ENCODE results near the gene NDUFV2.
"Not testable (repeated sequence)": the region's sequence is repeated elsewhere in the genome, so short reads cannot be mapped to it uniquely, and the experiment has no call there.

The NDUFV2 gene

GRCh38 chr18:9164149-9164548, 61.6 kb downstream of the NDUFV2 start:
- H4K8ac ChIP-seq (ENCODE audit: low read depth, low read length); H3K27ac ChIP-seq (replicated peaks; ENCODE audit: low read length); H2BK5ac ChIP-seq (ENCODE audit: low read length); H3K4me3 ChIP-seq (ENCODE audit: low read length in 2 of 2); H3K18ac ChIP-seq (ENCODE audit: low read length); H3K4ac ChIP-seq (ENCODE audit: low read length); DNase-seq (ENCODE audit: low spot score); H2AK5ac ChIP-seq (ENCODE audit: low read depth, low read length); H3K9ac ChIP-seq (ENCODE audit: low read depth, low read length, poor library complexity); H2AFZ ChIP-seq (ENCODE audit: low read length); H2BK15ac ChIP-seq (ENCODE audit: low read length); H3K27me3 ChIP-seq (ENCODE audit: control insufficient read depth in 3 of 3, insufficient read depth in 3 of 3, low read depth in 1 of 3, low read length in 3 of 3); H3K23ac ChIP-seq (ENCODE audit: low read depth, low read length, poor library complexity); H2BK12ac ChIP-seq (ENCODE audit: low read length); H3K4me1 ChIP-seq (ENCODE audit: control insufficient read depth in 2 of 2, insufficient read depth in 1 of 2, low read depth in 1 of 2, low read length in 2 of 2); H3K14ac ChIP-seq (ENCODE audit: low read length); H4K91ac ChIP-seq (ENCODE audit: low read depth, low read length, poor library complexity); H3K36me3 ChIP-seq (replicated peaks in 1 of 2; ENCODE audit: control insufficient read depth in 2 of 2, insufficient read depth in 2 of 2, low read length in 2 of 2); H3K79me1 ChIP-seq (ENCODE audit: low read depth, low read length); H3K4me2 ChIP-seq (ENCODE audit: insufficient read depth, low read length, poor library complexity, severe bottlenecking); H2BK120ac ChIP-seq (ENCODE audit: low read depth, low read length): not testable (repeated sequence)
- peaks cover 0 to 24% of the 10 kb centered on the region in 2 donors for H3K9me3 ChIP-seq (replicated peaks in 1 of 2; ENCODE audit: control insufficient read depth in 2 of 2, insufficient read depth in 1 of 2, low read depth in 1 of 2, low read length in 2 of 2)

DNA sequence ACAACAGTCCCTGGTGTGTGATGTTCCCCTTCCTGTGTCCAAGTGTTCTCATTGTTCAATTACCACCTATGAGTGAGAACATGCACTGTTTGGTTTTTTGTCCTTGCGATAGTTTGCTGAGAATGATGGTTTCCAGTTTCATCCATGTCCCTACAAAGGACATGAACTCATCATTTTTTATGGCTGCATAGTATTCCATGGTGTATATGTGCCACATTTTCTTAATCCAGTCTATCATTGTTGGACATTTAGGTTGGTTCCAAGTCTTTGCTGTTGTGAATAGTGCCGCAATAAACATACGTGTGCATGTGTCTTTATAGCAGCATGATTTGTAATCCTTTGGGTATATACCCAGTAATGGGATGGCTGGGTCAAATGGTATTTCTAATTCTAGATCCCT, 63.4 kb downstream of the NDUFV2 start:
- H3K14ac ChIP-seq (ENCODE audit: low read length); H3K4me1 ChIP-seq (ENCODE audit: control insufficient read depth in 2 of 2, insufficient read depth in 1 of 2, low read depth in 1 of 2, low read length in 2 of 2); H3K9ac ChIP-seq (ENCODE audit: low read depth, low read length, poor library complexity); H3K79me1 ChIP-seq (ENCODE audit: low read depth, low read length); H2AK5ac ChIP-seq (ENCODE audit: low read depth, low read length); H3K36me3 ChIP-seq (replicated peaks in 1 of 2; ENCODE audit: control insufficient read depth in 2 of 2, insufficient read depth in 2 of 2, low read length in 2 of 2); H4K8ac ChIP-seq (ENCODE audit: low read depth, low read length); H3K4me3 ChIP-seq (ENCODE audit: low read length in 2 of 2); H3K4ac ChIP-seq (ENCODE audit: low read length); H3K23ac ChIP-seq (ENCODE audit: low read depth, low read length, poor library complexity); H4K91ac ChIP-seq (ENCODE audit: low read depth, low read length, poor library complexity); H2AFZ ChIP-seq (ENCODE audit: low read length); DNase-seq (ENCODE audit: low spot score); H3K27me3 ChIP-seq (ENCODE audit: control insufficient read depth in 3 of 3, insufficient read depth in 3 of 3, low read depth in 1 of 3, low read length in 3 of 3); H3K18ac ChIP-seq (ENCODE audit: low read length); H2BK5ac ChIP-seq (ENCODE audit: low read length); H3K4me2 ChIP-seq (ENCODE audit: insufficient read depth, low read length, poor library complexity, severe bottlenecking); H3K27ac ChIP-seq (replicated peaks; ENCODE audit: low read length); H2BK120ac ChIP-seq (ENCODE audit: low read depth, low read length); H2BK12ac ChIP-seq (ENCODE audit: low read length); H2BK15ac ChIP-seq (ENCODE audit: low read length): not testable (repeated sequence)
- no CpG with 5 or more reads among the region's 3 CpGs for WGBS, 2 donors (ENCODE audit: extremely low coverage in 2 of 2, insufficient read length in 2 of 2, insufficient replicate concordance in 1 of 2)
- H3K9me3 ChIP-seq (replicated peaks in 1 of 2; ENCODE audit: control insufficient read depth in 2 of 2, insufficient read depth in 1 of 2, low read depth in 1 of 2, low read length in 2 of 2): peaks cover 0 to 24% of the 10 kb centered on the region in 2 donors

DNA sequence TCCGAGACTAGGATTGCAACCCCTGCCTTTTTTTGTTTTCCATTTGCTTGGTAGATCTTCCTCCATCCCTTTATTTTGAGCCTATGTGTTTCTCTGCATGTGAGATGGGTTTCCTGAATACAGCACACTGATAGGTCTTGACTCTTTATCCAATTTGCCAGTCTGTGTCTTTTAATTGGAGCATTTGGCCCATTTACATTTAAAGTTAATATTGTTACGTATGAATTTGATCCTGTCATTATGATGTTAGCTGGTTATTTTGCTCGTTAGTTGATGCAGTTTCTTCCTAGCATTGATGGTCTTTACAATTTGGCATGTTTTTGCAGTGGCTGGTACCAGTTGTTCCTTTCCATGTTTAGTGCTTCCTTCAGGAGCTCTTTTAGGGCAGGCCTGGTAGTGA, 67.0 kb downstream of the NDUFV2 start:
- not testable (repeated sequence) for H3K4ac ChIP-seq (ENCODE audit: low read length); H3K23ac ChIP-seq (ENCODE audit: low read depth, low read length, poor library complexity); H4K8ac ChIP-seq (ENCODE audit: low read depth, low read length); H2BK120ac ChIP-seq (ENCODE audit: low read depth, low read length); H2AFZ ChIP-seq (ENCODE audit: low read length); H2BK15ac ChIP-seq (ENCODE audit: low read length); H3K4me2 ChIP-seq (ENCODE audit: insufficient read depth, low read length, poor library complexity, severe bottlenecking); H2BK5ac ChIP-seq (ENCODE audit: low read length); H3K14ac ChIP-seq (ENCODE audit: low read length); H3K27me3 ChIP-seq (ENCODE audit: control insufficient read depth in 3 of 3, insufficient read depth in 3 of 3, low read depth in 1 of 3, low read length in 3 of 3); H3K27ac ChIP-seq (replicated peaks; ENCODE audit: low read length); H4K91ac ChIP-seq (ENCODE audit: low read depth, low read length, poor library complexity); H3K79me1 ChIP-seq (ENCODE audit: low read depth, low read length); H3K18ac ChIP-seq (ENCODE audit: low read length); DNase-seq (ENCODE audit: low spot score); H3K4me3 ChIP-seq (ENCODE audit: low read length in 2 of 2); H3K36me3 ChIP-seq (replicated peaks in 1 of 2; ENCODE audit: control insufficient read depth in 2 of 2, insufficient read depth in 2 of 2, low read length in 2 of 2); H3K9ac ChIP-seq (ENCODE audit: low read depth, low read length, poor library complexity); H2AK5ac ChIP-seq (ENCODE audit: low read depth, low read length); H2BK12ac ChIP-seq (ENCODE audit: low read length); H3K4me1 ChIP-seq (ENCODE audit: control insufficient read depth in 2 of 2, insufficient read depth in 1 of 2, low read depth in 1 of 2, low read length in 2 of 2)
- no CpG with 5 or more reads among the region's 3 CpGs for WGBS, 2 donors (ENCODE audit: extremely low coverage in 2 of 2, insufficient read length in 2 of 2, insufficient replicate concordance in 1 of 2)
- H3K9me3 ChIP-seq (replicated peaks in 1 of 2; ENCODE audit: control insufficient read depth in 2 of 2, insufficient read depth in 1 of 2, low read depth in 1 of 2, low read length in 2 of 2): peaks cover 0 to 15% of the 10 kb centered on the region in 2 donors

GRCh38 chr18:9171919-9172318, 69.4 kb downstream of the NDUFV2 start:
- H3K36me3 ChIP-seq (replicated peaks in 1 of 2; ENCODE audit: control insufficient read depth in 2 of 2, insufficient read depth in 2 of 2, low read length in 2 of 2); H2BK120ac ChIP-seq (ENCODE audit: low read depth, low read length); H2BK12ac ChIP-seq (ENCODE audit: low read length); H3K4me2 ChIP-seq (ENCODE audit: insufficient read depth, low read length, poor library complexity, severe bottlenecking); H2BK15ac ChIP-seq (ENCODE audit: low read length); H2BK5ac ChIP-seq (ENCODE audit: low read length); H4K91ac ChIP-seq (ENCODE audit: low read depth, low read length, poor library complexity); H3K79me1 ChIP-seq (ENCODE audit: low read depth, low read length); H3K4me3 ChIP-seq (ENCODE audit: low read length in 2 of 2); H3K4me1 ChIP-seq (ENCODE audit: control insufficient read depth in 2 of 2, insufficient read depth in 1 of 2, low read depth in 1 of 2, low read length in 2 of 2); H3K27ac ChIP-seq (replicated peaks; ENCODE audit: low read length); H3K9me3 ChIP-seq (replicated peaks in 1 of 2; ENCODE audit: control insufficient read depth in 2 of 2, insufficient read depth in 1 of 2, low read depth in 1 of 2, low read length in 2 of 2); H3K9ac ChIP-seq (ENCODE audit: low read depth, low read length, poor library complexity); H4K8ac ChIP-seq (ENCODE audit: low read depth, low read length); H2AFZ ChIP-seq (ENCODE audit: low read length); H3K27me3 ChIP-seq (ENCODE audit: control insufficient read depth in 3 of 3, insufficient read depth in 3 of 3, low read depth in 1 of 3, low read length in 3 of 3); DNase-seq (ENCODE audit: low spot score); H3K23ac ChIP-seq (ENCODE audit: low read depth, low read length, poor library complexity); H2AK5ac ChIP-seq (ENCODE audit: low read depth, low read length); H3K4ac ChIP-seq (ENCODE audit: low read length); H3K18ac ChIP-seq (ENCODE audit: low read length); H3K14ac ChIP-seq (ENCODE audit: low read length): not testable (repeated sequence)
- no CpG with 5 or more reads among the region's 3 CpGs for WGBS, 2 donors (ENCODE audit: extremely low coverage in 2 of 2, insufficient read length in 2 of 2, insufficient replicate concordance in 1 of 2)

Data from neuronal stem cell (in vitro differentiated cells).